ENCODE data around the gene C1orf198.

Gene C1orf198

DNA sequence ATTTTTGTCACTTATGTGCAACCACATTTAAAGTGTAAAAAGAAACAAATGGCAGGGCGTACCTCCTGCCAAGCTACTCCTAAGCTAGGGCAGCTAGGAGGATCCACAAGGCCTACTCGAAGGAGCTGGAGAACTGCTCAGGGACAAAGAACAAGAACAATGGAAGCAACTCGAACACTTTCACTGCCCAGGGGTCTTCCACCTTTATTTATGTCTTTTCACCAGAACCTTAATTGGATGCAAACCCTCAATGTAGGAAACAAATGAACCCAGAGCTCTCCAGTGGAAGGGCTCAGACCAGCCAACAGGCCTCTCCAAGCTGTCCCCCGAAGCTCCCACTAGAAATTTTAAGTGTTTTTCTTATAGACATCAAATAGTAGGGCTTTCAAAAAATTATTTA, 39.9 kb downstream of the C1orf198 start:
- no peak overlapping the region for H3K4me3 ChIP-seq (ENCODE audit: low read depth, low read length)
- TF ChIP-seq, protein P1, sequence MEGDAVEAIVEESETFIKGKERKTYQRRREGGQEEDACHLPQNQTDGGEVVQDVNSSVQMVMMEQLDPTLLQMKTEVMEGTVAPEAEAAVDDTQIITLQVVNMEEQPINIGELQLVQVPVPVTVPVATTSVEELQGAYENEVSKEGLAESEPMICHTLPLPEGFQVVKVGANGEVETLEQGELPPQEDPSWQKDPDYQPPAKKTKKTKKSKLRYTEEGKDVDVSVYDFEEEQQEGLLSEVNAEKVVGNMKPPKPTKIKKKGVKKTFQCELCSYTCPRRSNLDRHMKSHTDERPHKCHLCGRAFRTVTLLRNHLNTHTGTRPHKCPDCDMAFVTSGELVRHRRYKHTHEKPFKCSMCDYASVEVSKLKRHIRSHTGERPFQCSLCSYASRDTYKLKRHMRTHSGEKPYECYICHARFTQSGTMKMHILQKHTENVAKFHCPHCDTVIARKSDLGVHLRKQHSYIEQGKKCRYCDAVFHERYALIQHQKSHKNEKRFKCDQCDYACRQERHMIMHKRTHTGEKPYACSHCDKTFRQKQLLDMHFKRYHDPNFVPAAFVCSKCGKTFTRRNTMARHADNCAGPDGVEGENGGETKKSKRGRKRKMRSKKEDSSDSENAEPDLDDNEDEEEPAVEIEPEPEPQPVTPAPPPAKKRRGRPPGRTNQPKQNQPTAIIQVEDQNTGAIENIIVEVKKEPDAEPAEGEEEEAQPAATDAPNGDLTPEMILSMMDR (IDR thresholded peaks at IDR 0.05; ENCODE audit: borderline replicate concordance, insufficient read depth, low read depth, low read length): no peak

DNA sequence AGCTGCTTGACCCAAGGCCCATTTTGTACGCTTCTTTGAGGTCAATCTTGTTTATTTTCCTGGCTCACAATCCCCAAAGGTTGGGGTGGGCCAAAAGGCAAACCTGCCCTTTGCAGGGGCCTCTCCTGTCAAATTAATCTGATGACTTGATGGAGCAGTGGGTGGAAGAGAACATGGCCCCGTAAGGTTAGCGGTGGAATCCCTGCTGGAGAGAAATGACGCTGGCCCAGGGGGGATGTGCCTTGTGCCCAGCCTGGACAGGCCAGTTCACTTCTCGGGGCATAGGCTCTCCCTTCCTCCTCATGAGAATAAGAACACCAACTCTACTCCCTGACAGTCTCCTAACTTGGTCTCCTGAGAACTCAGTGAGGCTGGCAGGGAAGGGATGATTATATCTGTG, 40.5 kb downstream of the C1orf198 start:
- no peak overlapping the region for H3K4me3 ChIP-seq (ENCODE audit: low read depth, low read length)
- TF ChIP-seq, protein P1 (IDR thresholded peaks at IDR 0.05; ENCODE audit: borderline replicate concordance, insufficient read depth, low read depth, low read length): no peak

DNA sequence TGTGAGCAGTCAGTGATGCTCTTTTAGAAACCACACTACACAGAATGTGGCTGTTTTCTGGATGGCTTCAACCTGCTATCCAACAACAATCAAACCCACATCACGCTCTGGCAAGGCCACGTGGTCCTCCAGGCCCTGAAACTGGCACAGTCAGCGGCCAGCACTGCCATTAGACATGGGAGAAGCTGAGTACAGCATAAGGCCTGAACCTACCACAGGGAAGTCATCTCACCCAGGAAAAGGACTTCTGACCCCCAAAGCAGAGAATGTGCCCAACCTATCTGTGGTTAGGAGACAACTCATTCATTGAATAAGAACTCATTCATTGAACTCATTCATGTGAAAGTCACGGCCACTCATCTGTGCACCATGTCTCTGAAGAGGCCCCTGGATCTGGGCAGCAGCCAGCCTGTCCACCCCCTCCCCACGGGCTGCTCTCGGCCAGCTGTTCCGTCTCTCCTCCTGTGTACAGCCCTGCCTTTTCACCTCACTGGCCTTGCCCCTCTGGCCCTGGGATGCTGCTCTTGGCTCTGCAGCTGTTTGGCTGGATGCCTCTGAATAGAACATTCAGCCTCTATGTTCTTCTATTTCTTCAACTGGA, 41.1 kb downstream of the C1orf198 start:
- TF ChIP-seq, protein P1 (IDR thresholded peaks at IDR 0.05; ENCODE audit: borderline replicate concordance, insufficient read depth, low read depth, low read length): no peak

DNA sequence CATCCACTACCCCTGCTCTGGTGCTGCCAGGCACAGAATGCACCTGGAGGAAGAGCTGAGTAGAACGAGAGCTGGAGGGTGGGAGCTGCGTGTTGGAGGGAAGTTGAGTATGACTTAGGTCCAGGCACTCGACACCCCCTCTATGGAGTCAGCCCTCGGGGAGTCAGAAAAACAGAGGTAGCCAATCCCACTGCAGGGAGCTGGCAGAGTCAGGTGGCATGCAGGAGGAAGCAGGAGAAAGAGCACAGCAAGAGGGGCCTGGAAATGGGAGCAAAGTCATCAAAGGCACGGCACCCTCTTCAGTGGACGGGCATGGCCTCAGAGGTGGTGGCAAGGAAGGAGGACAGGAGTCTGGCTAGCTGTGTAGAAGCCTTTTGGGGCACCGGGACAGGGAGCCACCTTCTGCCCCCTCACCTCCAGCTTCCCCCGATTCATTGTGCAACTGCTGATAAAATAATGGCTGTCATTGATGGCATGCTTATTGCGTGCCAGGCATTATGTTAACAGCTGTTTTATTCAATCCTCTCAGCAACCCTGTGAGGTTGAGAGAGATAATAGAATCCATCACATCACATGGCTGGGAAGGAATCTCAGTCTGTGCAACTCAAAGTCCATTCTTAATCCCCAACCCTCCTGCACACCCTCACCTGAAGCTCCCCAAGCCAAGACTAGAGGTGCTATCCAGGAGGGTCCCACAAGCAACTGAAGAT, 42.0 kb downstream of the C1orf198 start:
- TF ChIP-seq, protein P1 (IDR thresholded peaks at IDR 0.05; ENCODE audit: borderline replicate concordance, insufficient read depth, low read depth, low read length): no peak

More for the DNA sequence above, 41.1 kb downstream of the C1orf198 start:
- H3K4me3 ChIP-seq (ENCODE audit: low read depth, low read length): no peak overlapping the region

DNA sequence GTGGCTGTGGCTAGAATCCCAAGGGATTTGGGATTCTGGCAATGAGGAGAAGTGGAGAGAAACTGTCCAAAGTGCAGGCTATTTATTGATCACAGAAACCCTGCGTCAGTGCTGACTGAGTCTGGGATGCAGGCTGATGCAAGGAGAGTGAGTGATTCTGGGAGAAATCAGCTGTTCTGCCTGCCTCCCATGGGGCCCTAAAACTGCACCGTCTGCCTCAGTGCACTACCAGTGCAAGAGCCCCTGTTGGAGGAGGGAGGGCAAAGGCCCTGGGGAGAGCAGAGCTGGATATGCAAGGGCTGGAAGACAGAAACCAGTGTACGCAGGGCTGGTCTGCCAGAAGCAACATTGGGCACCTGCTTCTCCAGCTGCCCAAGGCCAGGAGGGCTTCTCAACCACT, 42.6 kb downstream of the C1orf198 start:
- no peak overlapping the region for H3K4me3 ChIP-seq (ENCODE audit: low read depth, low read length)
- TF ChIP-seq, protein P1 (IDR thresholded peaks at IDR 0.05; ENCODE audit: borderline replicate concordance, insufficient read depth, low read depth, low read length): no peak

More for the DNA sequence above, 42.0 kb downstream of the C1orf198 start:
- H3K4me3 ChIP-seq (ENCODE audit: low read depth, low read length): no peak overlapping the region

DNA sequence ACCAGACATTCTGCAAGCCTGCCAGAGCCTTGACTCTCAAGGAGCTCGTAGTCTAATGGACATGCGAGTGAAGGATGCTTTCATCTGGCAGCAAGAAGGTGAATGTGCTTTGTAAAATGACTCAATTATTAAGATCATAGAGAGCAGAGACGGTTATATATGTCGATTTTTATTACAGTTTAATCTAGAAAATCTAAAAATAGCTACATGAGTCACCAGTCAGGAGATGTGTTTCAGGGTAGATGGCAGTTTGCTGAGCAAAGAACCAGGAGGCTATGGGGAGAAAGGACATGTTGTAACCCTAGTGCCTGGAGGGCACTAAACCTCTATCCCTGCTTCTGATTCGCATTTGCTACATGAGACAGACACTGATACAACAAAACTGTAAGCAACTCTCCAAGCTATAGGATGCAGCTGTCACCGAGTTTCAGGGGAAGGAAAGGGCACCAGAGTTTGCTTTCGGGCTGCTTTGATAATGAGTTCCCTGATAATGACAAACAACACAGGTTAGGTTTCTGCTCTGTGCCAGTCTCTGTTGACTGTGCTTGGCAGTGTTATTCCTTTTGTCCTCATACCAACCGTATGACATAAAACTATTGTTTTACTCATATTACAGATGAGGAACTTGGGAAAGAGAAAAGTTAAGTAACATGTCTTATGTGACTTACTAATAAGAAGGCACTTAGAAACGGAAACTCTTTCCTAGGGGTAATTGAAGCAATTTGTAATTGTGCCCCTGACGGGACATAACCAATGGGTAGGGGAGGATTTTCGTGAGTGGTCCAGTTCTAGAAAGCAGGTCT, 43.2 kb downstream of the C1orf198 start:
- TF ChIP-seq, protein P1 (IDR thresholded peaks at IDR 0.05; ENCODE audit: borderline replicate concordance, insufficient read depth, low read depth, low read length): no peak
- no peak overlapping the region for H3K4me3 ChIP-seq (ENCODE audit: low read depth, low read length)
